Inflammatory macrophage (primary cell): ENCODE results near the gene ATP5MK.
A peak's percentile ranks its signal among the peaks of the same experiment; 100 is the strongest.
"Not testable (repeated sequence)": the region's sequence is repeated elsewhere in the genome, so short reads cannot be mapped to it uniquely, and the experiment has no call there.

ENCODE experiments used
- DNase-seq, 2 donors: peaks; one replicate each; pipeline ENCODE4 v3.0.0-alpha.2; 2020 to 2022
- total RNA-seq, 18 experiments: gene quantifications; one replicate each; lab custom pipeline; 2026; ENCODE audit warnings: mixed read lengths in 6 of 18, inconsistent platforms in 2 of 18; lab: John Stamatoyannopoulos, UW

Gene ATP5MK
- 50.6 to 117 (median 76.1) reads per million in 18 experiments for total RNA-seq

- peak; percentile 100 for DNase-seq
Observed at GRCh38 chr10:103396067-103396788, at the start of gene ATP5MK, which contains the start of gene PDCD11. Gene ATP5MK, minus strand, starts transcription at chr10:103396475. Its CDS starts 4,018 bp downstream, at chr10:103392457. Gene PDCD11, plus strand, starts transcription at chr10:103396626. Its CDS starts 1,801 bp downstream, at chr10:103398427.

- DNase-seq: no peak
Observed at GRCh38 chr10:103445366-103445765, 49.1 kb upstream of the ATP5MK start.

DNA sequence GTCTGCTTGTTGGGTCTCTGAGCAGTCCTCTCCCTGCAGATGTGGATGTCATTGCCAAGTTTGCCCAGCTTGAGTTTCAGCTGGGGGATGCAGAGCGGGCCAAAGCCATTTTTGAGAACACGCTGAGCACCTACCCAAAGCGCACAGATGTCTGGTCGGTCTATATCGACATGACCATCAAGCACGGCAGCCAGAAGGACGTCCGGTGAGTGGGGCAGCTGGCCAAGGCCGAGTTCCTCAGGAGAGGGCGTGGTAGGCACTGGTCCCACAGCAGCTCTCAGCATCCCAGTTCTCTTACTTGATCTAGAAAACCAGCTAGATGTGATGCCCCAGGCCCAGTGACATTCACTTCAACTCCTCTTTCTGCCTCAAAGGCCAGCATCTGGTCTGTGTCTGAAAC lies 48.2 kb upstream of the ATP5MK start:
- no peak for DNase-seq

GRCh38 chr10:103443475-103444185 lies 47.4 kb upstream of the ATP5MK start:
- no peak for DNase-seq

DNA sequence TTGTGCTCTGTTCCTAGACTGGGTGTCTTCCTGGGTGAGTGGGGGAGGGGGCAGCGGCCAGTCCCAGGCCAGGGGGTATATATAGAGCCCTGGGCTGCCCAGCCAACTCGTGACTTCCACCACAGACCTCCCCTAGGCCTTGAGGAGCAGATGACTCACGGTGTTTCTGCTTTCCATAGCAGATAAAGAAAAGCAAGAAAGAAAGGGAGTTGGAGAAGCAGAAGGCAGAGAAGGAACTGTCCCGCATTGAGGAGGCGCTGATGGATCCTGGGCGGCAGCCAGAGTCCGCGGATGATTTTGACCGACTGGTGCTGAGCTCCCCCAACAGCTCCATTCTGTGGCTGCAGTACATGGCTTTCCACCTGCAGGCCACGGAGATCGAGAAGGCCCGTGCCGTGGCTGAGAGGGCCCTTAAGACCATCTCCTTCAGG lies 45.8 kb upstream of the ATP5MK start:
- DNase-seq: peak; percentile 58 to 79

GRCh38 chr10:103441611-103442010 lies 45.3 kb upstream of the ATP5MK start:
- no peak for DNase-seq

- DNase-seq: no peak
Observed at GRCh38 chr10:103441206-103441605, 44.9 kb upstream of the ATP5MK start.

DNA sequence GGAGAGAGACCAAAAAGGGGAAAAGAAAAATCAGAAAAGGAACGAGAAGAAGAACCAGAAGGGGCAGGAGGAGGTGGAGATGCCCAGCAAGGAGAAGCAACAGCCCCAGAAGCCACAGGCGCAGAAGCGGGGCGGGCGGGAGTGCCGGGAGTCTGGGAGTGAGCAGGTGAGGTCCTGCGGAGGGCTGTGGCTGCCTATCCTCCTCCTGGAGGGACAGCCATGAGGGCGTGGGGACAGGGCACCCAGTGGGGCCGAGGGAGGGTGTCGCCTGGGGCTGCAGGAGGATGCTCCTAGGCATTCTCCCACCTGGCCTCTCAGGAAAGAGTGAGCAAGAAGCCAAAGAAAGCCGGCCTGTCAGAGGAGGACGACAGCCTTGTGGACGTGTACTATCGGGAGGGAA lies 44.1 kb upstream of the ATP5MK start:
- DNase-seq: no peak

- DNase-seq: no peak
Observed at GRCh38 chr10:103439776-103440175, 43.5 kb upstream of the ATP5MK start.

GRCh38 chr10:103433858-103434257 lies 37.6 kb upstream of the ATP5MK start:
- DNase-seq: peak; percentile 92 to 96

DNA sequence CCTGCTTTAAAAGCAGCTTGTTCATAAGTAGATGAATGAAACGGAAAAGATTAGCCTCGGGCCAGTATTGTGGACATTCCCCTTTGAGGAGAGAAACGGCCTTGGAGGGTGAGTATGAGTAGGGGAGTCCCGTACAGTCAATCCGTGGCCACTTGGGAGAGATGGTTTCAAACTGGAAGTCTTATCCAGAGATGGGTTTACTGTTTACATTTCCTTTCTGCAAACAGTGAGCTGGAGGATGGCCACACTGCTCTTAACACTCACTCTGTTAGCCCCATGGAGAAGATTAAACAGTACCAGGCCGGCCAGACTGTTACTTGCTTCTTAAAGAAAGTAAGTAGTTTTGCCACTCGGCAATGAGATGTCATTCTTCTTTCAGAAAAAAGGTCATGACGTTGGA lies 35.6 kb upstream of the ATP5MK start:
- no peak for DNase-seq

- no peak for DNase-seq
Observed at GRCh38 chr10:103429647-103430046, 33.4 kb upstream of the ATP5MK start.

GRCh38 chr10:103428989-103429643 lies 32.8 kb upstream of the ATP5MK start:
- no peak for DNase-seq

- DNase-seq: no peak
Observed at GRCh38 chr10:103427866-103428265, 31.6 kb upstream of the ATP5MK start.

- DNase-seq: no peak
Observed at GRCh38 chr10:103423748-103424147, 27.5 kb upstream of the ATP5MK start.

- DNase-seq: no peak
Observed at GRCh38 chr10:103419101-103419500, 22.8 kb upstream of the ATP5MK start.

GRCh38 chr10:103417601-103418000 lies 21.3 kb upstream of the ATP5MK start:
- no peak for DNase-seq

GRCh38 chr10:103417148-103417469 lies 20.8 kb upstream of the ATP5MK start:
- not testable (repeated sequence) for DNase-seq

DNA sequence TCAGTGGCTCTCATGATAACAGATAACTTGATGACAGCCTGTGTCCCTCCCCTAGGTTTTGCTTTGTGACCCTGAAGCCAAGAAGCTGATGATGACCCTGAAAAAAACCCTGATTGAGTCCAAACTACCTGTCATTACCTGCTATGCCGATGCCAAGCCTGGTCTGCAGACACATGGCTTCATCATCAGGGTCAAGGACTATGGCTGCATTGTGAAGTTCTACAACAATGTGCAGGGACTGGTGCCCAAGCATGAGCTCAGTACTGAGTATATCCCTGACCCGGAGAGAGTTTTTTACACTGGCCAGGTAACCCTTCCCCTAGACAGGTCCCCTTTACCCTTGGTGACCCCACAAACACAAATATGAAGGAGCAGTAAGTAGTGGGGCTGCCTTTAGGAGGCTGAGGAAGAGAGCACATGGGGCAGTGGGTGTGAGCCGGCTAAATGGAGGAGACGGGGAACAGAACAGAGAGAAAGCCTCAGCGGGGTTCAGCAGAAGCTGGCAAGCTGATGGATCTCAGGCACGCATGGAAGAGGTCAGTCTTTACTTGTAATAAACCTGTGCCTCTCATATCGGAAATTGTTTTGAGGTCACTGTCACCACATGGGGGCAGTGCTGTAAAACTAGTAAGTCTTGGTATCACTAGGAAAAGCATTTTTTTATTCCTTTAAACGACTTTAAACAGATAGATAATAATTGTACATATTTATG lies 20.3 kb upstream of the ATP5MK start:
- peak; percentile 72 to 75 for DNase-seq

- DNase-seq: no peak
Observed at GRCh38 chr10:103415581-103415980, 19.3 kb upstream of the ATP5MK start.

DNA sequence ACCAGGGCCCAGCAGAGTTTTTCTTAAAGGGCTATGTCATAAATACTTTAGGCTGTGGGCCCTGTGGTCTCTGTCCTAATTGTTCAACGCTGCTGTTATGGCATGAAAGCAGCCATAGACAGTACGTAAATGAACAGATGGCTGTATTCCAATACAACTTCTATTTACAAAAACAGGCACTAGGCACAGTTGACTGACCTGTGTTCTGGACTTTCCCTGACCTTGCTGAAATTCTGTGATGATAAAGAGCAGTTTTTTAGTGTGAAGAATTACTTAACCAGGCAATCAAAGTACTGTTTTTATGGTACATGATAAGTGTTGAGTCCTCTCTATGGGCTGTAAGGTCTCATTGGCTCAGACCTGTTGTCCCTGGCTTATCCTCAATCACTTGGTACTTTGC lies 17.3 kb upstream of the ATP5MK start:
- DNase-seq: no peak

DNA sequence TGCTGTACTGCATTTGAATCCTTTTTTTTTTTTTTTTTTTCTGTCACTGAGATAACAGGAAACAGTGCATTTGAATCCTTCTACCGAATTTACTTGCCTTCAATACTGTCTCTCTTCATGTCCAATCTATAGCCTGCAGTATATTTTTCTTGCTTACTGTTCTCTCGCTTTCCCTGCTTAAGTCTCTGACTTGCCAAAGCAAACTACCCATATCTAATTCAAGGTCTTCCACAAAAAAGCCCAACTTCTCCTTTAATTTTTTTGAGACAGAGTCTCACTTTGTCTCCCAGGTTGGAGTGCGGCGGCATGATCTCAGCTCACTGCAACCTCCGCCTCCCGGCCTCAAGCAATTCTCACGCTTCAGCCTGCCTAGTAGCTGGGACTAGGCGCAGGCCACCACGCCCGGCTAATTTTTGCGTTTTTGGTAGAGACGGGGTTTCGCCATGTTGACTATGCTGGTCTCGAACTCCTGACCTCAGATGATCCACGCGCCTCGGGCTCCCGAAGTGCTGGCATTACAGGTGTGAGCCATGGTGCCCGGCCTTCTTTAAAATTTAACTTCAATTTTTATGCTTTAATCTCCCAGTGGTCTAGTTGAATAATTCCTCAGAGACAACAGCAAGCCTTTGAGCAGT lies 1.0 kb upstream of the ATP5MK start:
- DNase-seq: no peak

- DNase-seq: no peak
Observed at GRCh38 chr10:103396789-103397087, 463 bp upstream of the ATP5MK start.
